GM23338 (cell line): ENCODE measurements around the gene PHF23. TPM values are rescaled to one million over a fixed set of nuclear protein-coding genes. Genes with fewer than 3 reads are reported as not detected.

Experiments used
- ATAC-seq: fragments of 200-7000 bp; cut with Tn5 transposase; 3 replicates; pipeline ENCODE4 v1.9.1; 2020
- DNase-seq: peaks from one replicate; pipeline ENCODE4 v3.0.0-alpha.2; 2015; ENCODE audit warnings: low spot score
- H2AFZ ChIP-seq: fragments of 200-600 bp; sonication (generic); 2 replicates; pipeline ENCODE4 v1.8.0; 2016; ENCODE audit warnings: antibody characterized with exemption, mild to moderate bottlenecking, moderate library complexity
- H3F3A ChIP-seq: fragments of 200-600 bp; sonication (generic); replicated peaks from 2 replicates; pipeline ENCODE4 v1.8.0; 2017; ENCODE audit warnings: antibody characterized with exemption, mixed run types, low read depth
- H3K27ac ChIP-seq: fragments of 200-600 bp; sonication (generic); 2 replicates; pipeline ENCODE4 v1.6.1; 2016; ENCODE audit warnings: low read depth
- H3K27me3 ChIP-seq: fragments of 200-600 bp; sonication (generic); 2 replicates; pipeline ENCODE4 v1.8.0; 2016; ENCODE audit warnings: mild to moderate bottlenecking, mixed run types, moderate library complexity; ENCODE audit not compliant: insufficient read depth
- H3K36me3 ChIP-seq: fragments of 200-600 bp; sonication (generic); 2 replicates; pipeline ENCODE4 v1.8.0; 2016; ENCODE audit warnings: mild to moderate bottlenecking; ENCODE audit not compliant: insufficient read depth
- H3K4me1 ChIP-seq: fragments of 200-600 bp; sonication (generic); 2 replicates; pipeline ENCODE4 v1.8.0; 2016; ENCODE audit warnings: mild to moderate bottlenecking, moderate library complexity; ENCODE audit not compliant: insufficient read depth
- H3K4me2 ChIP-seq: fragments of 200-600 bp; sonication (generic); 2 replicates; pipeline ENCODE4 v1.7.1; 2017; ENCODE audit warnings: mixed run types
- H3K4me3 ChIP-seq: fragments of 200-600 bp; sonication (generic); 2 replicates; pipeline ENCODE4 v1.6.1; 2016; ENCODE audit warnings: mixed run types
- H3K79me2 ChIP-seq: fragments of 200-600 bp; sonication (generic); replicated peaks from 2 replicates; pipeline ENCODE4 v1.8.0; 2017; ENCODE audit warnings: mild to moderate bottlenecking; ENCODE audit not compliant: insufficient read depth
- H3K9me2 ChIP-seq: fragments of 200-600 bp; sonication (generic); 2 replicates; pipeline ENCODE4 v1.8.0; 2017; ENCODE audit not compliant: insufficient read depth
- H4K20me1 ChIP-seq: fragments of 200-600 bp; sonication (generic); replicated peaks from 2 replicates; pipeline ENCODE4 v1.8.0; 2017; ENCODE audit warnings: mild to moderate bottlenecking; ENCODE audit not compliant: insufficient read depth
- H3K27ac Mint-ChIP-seq: 2 replicates; pipeline ENCODE4 v1.8.0; 2020; ENCODE audit warnings: inconsistent platforms, mild to moderate bottlenecking, moderate library complexity, mixed read lengths
- H3K27me3 Mint-ChIP-seq: 3 replicates; pipeline ENCODE4 v1.8.0; 2022; ENCODE audit warnings: low read depth, mild to moderate bottlenecking, moderate library complexity, mixed read lengths, inconsistent platforms; ENCODE audit not compliant: insufficient read depth, poor library complexity
- H3K36me3 Mint-ChIP-seq: 3 replicates; pipeline ENCODE4 v1.8.0; 2021; ENCODE audit warnings: low read depth, mild to moderate bottlenecking, inconsistent platforms, moderate library complexity, mixed read lengths
- H3K4me1 Mint-ChIP-seq: 3 replicates; pipeline ENCODE4 v1.8.0; 2020; ENCODE audit warnings: mild to moderate bottlenecking, inconsistent platforms, mixed read lengths
- H3K4me3 Mint-ChIP-seq: 3 replicates; pipeline ENCODE4 v1.8.0; 2021; ENCODE audit warnings: moderate library complexity, mild to moderate bottlenecking, inconsistent platforms, mixed read lengths
- H3K9me3 Mint-ChIP-seq: 3 replicates; pipeline ENCODE4 v1.8.0; 2020; ENCODE audit warnings: moderate library complexity, mild to moderate bottlenecking, inconsistent platforms, mixed read lengths
- CREB1 ChIP-seq: fragments of 250-450 bp; sonication (Bioruptor Pico); IDR thresholded peaks from 2 replicates; pipeline ENCODE4 v1.5.0; 2020; ENCODE audit warnings: low read depth, mild to moderate bottlenecking, moderate library complexity
- EZH2 ChIP-seq: fragments of 200-600 bp; sonication (generic); IDR thresholded peaks from one replicate; pipeline ENCODE4 v1.8.0; 2017; ENCODE audit warnings: antibody characterized with exemption, mild to moderate bottlenecking, low read depth; ENCODE audit not compliant: unreplicated experiment
- JUNB ChIP-seq: IDR thresholded peaks from one replicate; pipeline ENCODE4 v1.6.1; 2016; ENCODE audit warnings: antibody characterized with exemption; ENCODE audit not compliant: unreplicated experiment
- NANOG ChIP-seq: IDR thresholded peaks from 2 replicates; pipeline ENCODE4 v1.6.1; 2016; ENCODE audit warnings: antibody characterized with exemption, borderline replicate concordance
- POLR2AphosphoS5 ChIP-seq: IDR thresholded peaks from 2 replicates; pipeline ENCODE4 v1.6.1; 2016; ENCODE audit warnings: antibody characterized with exemption, low read depth
- STAT1 ChIP-seq: IDR thresholded peaks from one replicate; pipeline ENCODE4 v1.6.1; 2016; ENCODE audit warnings: antibody characterized with exemption; ENCODE audit not compliant: unreplicated experiment
- polyA plus RNA-seq: library from polyadenylated mRNA; unstranded; fragments of >200 nt; fragmentation: Nextera tagmentation; extraction: Ambion mirVana; gene quantifications from 2 replicates; pipeline ENCODE4 v1.2.1, GENCODE V29; 2016
- total RNA-seq: library from RNA; depleted of rRNA; stranded (reverse); fragments of >200 nt; shearing (Covaris generic); gene quantifications from 2 replicates; pipeline ENCODE4 v1.2.3, GENCODE V29; 2014
- TF ChIP-seq, protein P1 (sequence below), 2 experiments: fragments of 200-600 bp in 1 of 2; sonication (generic) in 1 of 2; conservative IDR thresholded peaks; 2 replicates each; pipeline versions ENCODE4 v1.5.1 to v1.6.1; 2016 to 2017; ENCODE audit warnings: antibody characterized with exemption in 2 of 2, low read depth in 2 of 2, mild to moderate bottlenecking in 2 of 2, moderate library complexity in 1 of 2
- TF ChIP-seq, protein P2 (sequence below): IDR thresholded peaks from 2 replicates; pipeline ENCODE4 v1.6.1; 2016; ENCODE audit warnings: antibody characterized with exemption
- TF ChIP-seq, protein P3 (sequence below): IDR thresholded peaks from one replicate; pipeline ENCODE4 v1.6.1; 2018; ENCODE audit warnings: antibody characterized with exemption; ENCODE audit not compliant: unreplicated experiment

PHF23 gene
- total and polyA plus RNA-seq, 2 experiments from 2014 or later = 35.4 to 51.0 TPM

DNA sequence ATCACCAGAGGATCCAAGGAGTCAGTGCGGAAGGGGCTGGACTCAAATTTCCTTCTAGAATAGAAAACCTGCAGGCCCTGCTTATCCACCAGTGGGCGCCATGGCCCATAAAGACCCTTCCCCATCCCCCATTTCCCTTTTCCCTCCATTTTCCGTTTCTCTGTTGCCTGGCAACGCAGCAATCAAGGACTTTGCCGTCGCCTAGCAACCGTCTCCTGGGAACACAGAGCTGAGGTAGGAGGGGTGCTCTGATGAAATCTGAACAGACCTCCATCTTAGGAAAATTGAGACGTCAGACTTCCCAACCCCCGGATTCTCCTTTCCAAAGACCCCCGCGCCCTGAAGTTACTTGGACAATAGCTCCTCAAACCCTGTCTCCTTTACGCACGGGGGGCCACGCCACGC lies 25.4 kb downstream of the PHF23 start (continued):
- TF ChIP-seq, protein P1, sequence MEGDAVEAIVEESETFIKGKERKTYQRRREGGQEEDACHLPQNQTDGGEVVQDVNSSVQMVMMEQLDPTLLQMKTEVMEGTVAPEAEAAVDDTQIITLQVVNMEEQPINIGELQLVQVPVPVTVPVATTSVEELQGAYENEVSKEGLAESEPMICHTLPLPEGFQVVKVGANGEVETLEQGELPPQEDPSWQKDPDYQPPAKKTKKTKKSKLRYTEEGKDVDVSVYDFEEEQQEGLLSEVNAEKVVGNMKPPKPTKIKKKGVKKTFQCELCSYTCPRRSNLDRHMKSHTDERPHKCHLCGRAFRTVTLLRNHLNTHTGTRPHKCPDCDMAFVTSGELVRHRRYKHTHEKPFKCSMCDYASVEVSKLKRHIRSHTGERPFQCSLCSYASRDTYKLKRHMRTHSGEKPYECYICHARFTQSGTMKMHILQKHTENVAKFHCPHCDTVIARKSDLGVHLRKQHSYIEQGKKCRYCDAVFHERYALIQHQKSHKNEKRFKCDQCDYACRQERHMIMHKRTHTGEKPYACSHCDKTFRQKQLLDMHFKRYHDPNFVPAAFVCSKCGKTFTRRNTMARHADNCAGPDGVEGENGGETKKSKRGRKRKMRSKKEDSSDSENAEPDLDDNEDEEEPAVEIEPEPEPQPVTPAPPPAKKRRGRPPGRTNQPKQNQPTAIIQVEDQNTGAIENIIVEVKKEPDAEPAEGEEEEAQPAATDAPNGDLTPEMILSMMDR (conservative IDR thresholded peaks at IDR 0.05; ENCODE audit: low read depth in 2 of 2) = peak; percentile 86 to 88
- TF ChIP-seq STAT1 (no peak), CREB1 (CRISPR knock-in tag) (peak; percentile 35; the same call in 1 of the 2 replicates), POLR2AphosphoS5 (no peak), EZH2 (no peak), NANOG (peak; percentile 13; the same call in 1 of the 2 replicates)
- TF ChIP-seq, protein P2, sequence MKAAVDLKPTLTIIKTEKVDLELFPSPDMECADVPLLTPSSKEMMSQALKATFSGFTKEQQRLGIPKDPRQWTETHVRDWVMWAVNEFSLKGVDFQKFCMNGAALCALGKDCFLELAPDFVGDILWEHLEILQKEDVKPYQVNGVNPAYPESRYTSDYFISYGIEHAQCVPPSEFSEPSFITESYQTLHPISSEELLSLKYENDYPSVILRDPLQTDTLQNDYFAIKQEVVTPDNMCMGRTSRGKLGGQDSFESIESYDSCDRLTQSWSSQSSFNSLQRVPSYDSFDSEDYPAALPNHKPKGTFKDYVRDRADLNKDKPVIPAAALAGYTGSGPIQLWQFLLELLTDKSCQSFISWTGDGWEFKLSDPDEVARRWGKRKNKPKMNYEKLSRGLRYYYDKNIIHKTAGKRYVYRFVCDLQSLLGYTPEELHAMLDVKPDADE = 0 out of 2 replicates have a peak, but pooled peaks have one; percentile 23
- TF ChIP-seq, protein P3, sequence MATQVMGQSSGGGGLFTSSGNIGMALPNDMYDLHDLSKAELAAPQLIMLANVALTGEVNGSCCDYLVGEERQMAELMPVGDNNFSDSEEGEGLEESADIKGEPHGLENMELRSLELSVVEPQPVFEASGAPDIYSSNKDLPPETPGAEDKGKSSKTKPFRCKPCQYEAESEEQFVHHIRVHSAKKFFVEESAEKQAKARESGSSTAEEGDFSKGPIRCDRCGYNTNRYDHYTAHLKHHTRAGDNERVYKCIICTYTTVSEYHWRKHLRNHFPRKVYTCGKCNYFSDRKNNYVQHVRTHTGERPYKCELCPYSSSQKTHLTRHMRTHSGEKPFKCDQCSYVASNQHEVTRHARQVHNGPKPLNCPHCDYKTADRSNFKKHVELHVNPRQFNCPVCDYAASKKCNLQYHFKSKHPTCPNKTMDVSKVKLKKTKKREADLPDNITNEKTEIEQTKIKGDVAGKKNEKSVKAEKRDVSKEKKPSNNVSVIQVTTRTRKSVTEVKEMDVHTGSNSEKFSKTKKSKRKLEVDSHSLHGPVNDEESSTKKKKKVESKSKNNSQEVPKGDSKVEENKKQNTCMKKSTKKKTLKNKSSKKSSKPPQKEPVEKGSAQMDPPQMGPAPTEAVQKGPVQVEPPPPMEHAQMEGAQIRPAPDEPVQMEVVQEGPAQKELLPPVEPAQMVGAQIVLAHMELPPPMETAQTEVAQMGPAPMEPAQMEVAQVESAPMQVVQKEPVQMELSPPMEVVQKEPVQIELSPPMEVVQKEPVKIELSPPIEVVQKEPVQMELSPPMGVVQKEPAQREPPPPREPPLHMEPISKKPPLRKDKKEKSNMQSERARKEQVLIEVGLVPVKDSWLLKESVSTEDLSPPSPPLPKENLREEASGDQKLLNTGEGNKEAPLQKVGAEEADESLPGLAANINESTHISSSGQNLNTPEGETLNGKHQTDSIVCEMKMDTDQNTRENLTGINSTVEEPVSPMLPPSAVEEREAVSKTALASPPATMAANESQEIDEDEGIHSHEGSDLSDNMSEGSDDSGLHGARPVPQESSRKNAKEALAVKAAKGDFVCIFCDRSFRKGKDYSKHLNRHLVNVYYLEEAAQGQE = no peak

DNA sequence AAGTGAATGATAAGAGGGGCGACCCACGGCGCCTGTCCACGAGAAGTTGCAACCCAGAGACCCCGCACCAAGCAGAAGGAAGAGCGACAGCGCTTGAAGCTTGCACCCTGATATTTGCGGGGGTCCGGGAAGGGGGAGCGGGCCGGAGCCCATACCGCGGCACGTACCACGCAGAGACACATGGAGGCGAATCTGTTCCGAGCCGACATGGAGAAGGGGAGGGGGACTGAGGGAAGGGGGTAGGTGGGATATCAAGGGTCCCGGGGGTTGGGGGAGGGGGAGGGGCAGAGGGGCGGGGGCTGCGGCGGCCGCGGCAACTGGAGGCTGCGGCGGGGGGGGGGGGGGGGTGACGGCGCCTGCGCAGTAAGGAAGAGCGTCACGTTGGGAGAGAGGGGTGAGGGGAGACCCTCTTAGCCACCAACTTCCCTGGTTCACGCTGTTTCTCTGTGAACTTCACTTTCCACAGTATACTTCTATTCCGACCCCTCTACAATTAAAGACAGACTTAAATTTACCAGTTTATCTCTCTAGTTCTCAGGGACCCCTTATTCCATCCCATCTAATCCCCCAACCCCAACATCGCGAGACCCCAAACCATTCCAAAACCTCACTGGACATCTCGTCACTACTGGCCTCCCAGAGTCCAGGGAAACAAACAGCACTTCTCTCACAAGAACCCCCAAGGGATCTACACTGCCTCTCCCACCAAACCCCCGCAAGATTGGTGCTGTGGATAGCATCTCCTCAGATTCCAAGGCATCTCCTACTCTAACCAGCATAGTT lies 27.6 kb downstream of the PHF23 start:
- no peak for ATAC-seq
- H3K27ac Mint-ChIP-seq = peak overlapping the region; percentile 16
- H3K4me3 Mint-ChIP-seq = peak overlapping the region; percentile 82
- peaks cover 61% of the 10 kb centered on the region for H3K4me1 Mint-ChIP-seq
- peak; percentile 76 for DNase-seq
- peaks cover 3% of the 10 kb centered on the region; the same call in 2 of the 3 replicates for H3K36me3 Mint-ChIP-seq
- Histone ChIP-seq H4K20me1 (no peaks in the 10 kb centered on the region; the same call in 1 of the 2 replicates), H2AFZ (no peak overlapping the region), H3K79me2 (peaks cover 53% of the 10 kb centered on the region), H3K4me3 (peak overlapping the region; percentile 80), H3F3A (peaks cover 20% of the 10 kb centered on the region), H3K4me1 (peaks cover 55% of the 10 kb centered on the region), H3K36me3 (no peaks in the 10 kb centered on the region), H3K9me2 (no peaks in the 10 kb centered on the region), H3K27me3 (no peaks in the 10 kb centered on the region), H3K27ac (no peak overlapping the region), H3K4me2 (peak overlapping the region; percentile 98)
- H3K27me3 Mint-ChIP-seq = peaks cover 26% of the 10 kb centered on the region
- TF ChIP-seq JUNB (no peak), POLR2AphosphoS5 (peak; percentile 21; the same call in 1 of the 2 replicates)
- H3K9me3 Mint-ChIP-seq = no peaks in the 10 kb centered on the region
